GM12873 (cell line): ENCODE data around the gene FRY.

Experiments
- CTCF ChIP-seq: IDR thresholded peaks from 2 replicates; pipeline ENCODE4 v1.5.1; 2012; ENCODE audit warnings: low read depth, mild to moderate bottlenecking, moderate library complexity, low read length, control low read depth; ENCODE audit not compliant: insufficient read depth; ENCODE audit errors: missing control alignments

Gene FRY

GRCh38 chr13:32162395-32163005 lies 130.9 kb downstream of the FRY start:
- no peak for TF ChIP-seq CTCF

- TF ChIP-seq CTCF, result peak; percentile 66
Observed at GRCh38 chr13:32164622-32165268, 133.2 kb downstream of the FRY start.

GRCh38 chr13:32165796-32166195 lies 134.2 kb downstream of the FRY start:
- no peak for TF ChIP-seq CTCF

GRCh38 chr13:32168131-32168530 lies 136.6 kb downstream of the FRY start:
- no peak for TF ChIP-seq CTCF

GRCh38 chr13:32170841-32171240 lies 139.3 kb downstream of the FRY start:
- no peak for TF ChIP-seq CTCF

- TF ChIP-seq CTCF, result no peak
Observed at GRCh38 chr13:32173881-32174280, 142.3 kb downstream of the FRY start.

- TF ChIP-seq CTCF, result no peak
Observed at GRCh38 chr13:32174366-32174765, 142.8 kb downstream of the FRY start.
